ENCODE results near the gene ZNF141.

Gene ZNF141

GRCh38 chr4:337932-338758 is 531 bp downstream of the ZNF141 start:
- peak; percentile 19 for DNase-seq (ENCODE audit: low spot score)
- in situ Hi-C loops (cut with MboI; ENCODE audit: low pct_unique_long_range_greater_than_20kb, low sequenced_read_pairs, unreplicated experiment), result no loop called here
- TF ChIP-seq CTCF (IDR thresholded peaks at IDR 0.05; ENCODE audit: extremely low read depth, insufficient read depth, missing control alignments), result no peak

- no peak for TF ChIP-seq CTCF (IDR thresholded peaks at IDR 0.05; ENCODE audit: extremely low read depth, insufficient read depth, missing control alignments)
- no peak for DNase-seq (ENCODE audit: low spot score)
- in situ Hi-C loops (cut with MboI; ENCODE audit: low pct_unique_long_range_greater_than_20kb, low sequenced_read_pairs, unreplicated experiment), result no loop called here
These were observed 1.1 kb downstream of the ZNF141 start for GRCh38 chr4:338759-339097.

GRCh38 chr4:340011-340410 is 2.4 kb downstream of the ZNF141 start:
- in situ Hi-C loops (cut with MboI; ENCODE audit: low pct_unique_long_range_greater_than_20kb, low sequenced_read_pairs, unreplicated experiment), result no loop called here
- no peak for TF ChIP-seq CTCF (IDR thresholded peaks at IDR 0.05; ENCODE audit: extremely low read depth, insufficient read depth, missing control alignments)
- DNase-seq (ENCODE audit: low spot score), result no peak

- DNase-seq (ENCODE audit: low spot score), result no peak
- in situ Hi-C loops (cut with MboI; ENCODE audit: low pct_unique_long_range_greater_than_20kb, low sequenced_read_pairs, unreplicated experiment), result no loop called here
- no peak for TF ChIP-seq CTCF (IDR thresholded peaks at IDR 0.05; ENCODE audit: extremely low read depth, insufficient read depth, missing control alignments)
These were observed 35.6 kb downstream of the ZNF141 start for GRCh38 chr4:373062-373839.

- no peak for TF ChIP-seq CTCF (IDR thresholded peaks at IDR 0.05; ENCODE audit: extremely low read depth, insufficient read depth, missing control alignments)
- in situ Hi-C loops (cut with MboI; ENCODE audit: low pct_unique_long_range_greater_than_20kb, low sequenced_read_pairs, unreplicated experiment), result no loop called here
- no peak for DNase-seq (ENCODE audit: low spot score)
These were observed 36.9 kb downstream of the ZNF141 start for GRCh38 chr4:374298-375160.

- no peak for DNase-seq (ENCODE audit: low spot score)
- in situ Hi-C loops (cut with MboI; ENCODE audit: low pct_unique_long_range_greater_than_20kb, low sequenced_read_pairs, unreplicated experiment), result no loop called here
- TF ChIP-seq CTCF (IDR thresholded peaks at IDR 0.05; ENCODE audit: extremely low read depth, insufficient read depth, missing control alignments), result no peak
These were observed 46.8 kb downstream of the ZNF141 start for GRCh38 chr4:384311-385010.
